ENCODE results near the gene DAB2. TPM values are rescaled to one million over a fixed set of nuclear protein-coding genes. Genes with fewer than 3 reads are reported as not detected.

DAB2 gene
- total RNA-seq, 1 experiment from 2014 or later: not detected

DNA sequence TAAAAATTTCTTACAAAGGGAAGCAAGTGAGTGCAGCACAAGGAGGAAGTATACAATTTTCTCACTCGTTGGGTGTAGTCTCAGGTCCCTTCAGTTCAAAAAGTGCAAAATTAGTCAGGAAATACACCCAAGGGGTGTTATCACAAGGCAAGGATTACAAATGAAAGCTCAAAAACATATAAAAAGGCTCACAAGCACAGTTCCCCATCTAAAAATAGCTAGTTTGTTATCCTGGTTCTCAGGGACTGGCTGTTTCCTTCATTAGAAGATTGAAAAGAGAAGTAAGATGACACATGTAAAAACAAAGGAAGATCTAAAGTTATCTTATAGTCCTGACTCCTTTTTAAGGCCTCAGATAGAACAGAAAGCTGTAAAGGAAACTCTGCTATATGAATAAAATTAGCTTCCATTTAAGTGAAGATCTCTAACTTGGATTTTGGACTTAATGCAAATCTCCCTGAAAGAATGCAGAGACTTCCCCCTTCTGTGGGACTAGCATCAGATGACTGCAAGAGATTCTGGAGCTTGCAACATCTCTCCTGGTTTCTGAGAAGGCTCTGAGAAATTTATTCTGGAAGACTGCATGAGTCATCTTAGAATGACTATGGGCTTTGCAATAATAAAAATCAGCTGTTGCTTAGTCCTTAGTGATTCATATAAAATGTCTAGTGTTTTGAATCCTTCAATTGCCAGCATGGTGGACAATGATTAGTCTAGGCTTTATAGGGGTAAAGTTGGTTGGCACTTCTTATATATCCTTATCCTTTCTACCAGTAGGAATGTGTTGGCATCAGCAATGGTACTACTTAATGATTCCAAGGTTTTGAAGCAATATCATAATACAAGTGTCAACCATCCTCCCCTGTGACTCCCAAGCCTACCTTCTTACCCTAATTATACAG, 25.4 kb downstream of the DAB2 start:
- H3K9ac ChIP-seq (ENCODE audit: low read length): no peak overlapping the region
- no peaks in the 10 kb centered on the region for H3K9me2 ChIP-seq (replicated peaks; ENCODE audit: insufficient read depth, low read length)
- no peaks in the 10 kb centered on the region for H3K27me3 ChIP-seq (ENCODE audit: low read length)
- H3K79me2 ChIP-seq (ENCODE audit: low read length): no peaks in the 10 kb centered on the region
- H3K4me3 ChIP-seq (ENCODE audit: low read length): no peak overlapping the region
- no peak for DNase-seq
- no peaks in the 10 kb centered on the region for H4K20me1 ChIP-seq (ENCODE audit: insufficient read depth, low read depth, low read length)
- no peak overlapping the region for H3K4me2 ChIP-seq (ENCODE audit: low read depth, low read length, poor library complexity, severe bottlenecking)
- H3K36me3 ChIP-seq (ENCODE audit: insufficient read depth, low read length): no peaks in the 10 kb centered on the region
- H3K9me3 ChIP-seq (ENCODE audit: low read length): no peaks in the 10 kb centered on the region
- no peaks in the 10 kb centered on the region for H3K4me1 ChIP-seq (ENCODE audit: low read length)
- no peak overlapping the region for H3K27ac ChIP-seq (ENCODE audit: low read length)
- H2AFZ ChIP-seq (ENCODE audit: low read length): no peak overlapping the region

DNA sequence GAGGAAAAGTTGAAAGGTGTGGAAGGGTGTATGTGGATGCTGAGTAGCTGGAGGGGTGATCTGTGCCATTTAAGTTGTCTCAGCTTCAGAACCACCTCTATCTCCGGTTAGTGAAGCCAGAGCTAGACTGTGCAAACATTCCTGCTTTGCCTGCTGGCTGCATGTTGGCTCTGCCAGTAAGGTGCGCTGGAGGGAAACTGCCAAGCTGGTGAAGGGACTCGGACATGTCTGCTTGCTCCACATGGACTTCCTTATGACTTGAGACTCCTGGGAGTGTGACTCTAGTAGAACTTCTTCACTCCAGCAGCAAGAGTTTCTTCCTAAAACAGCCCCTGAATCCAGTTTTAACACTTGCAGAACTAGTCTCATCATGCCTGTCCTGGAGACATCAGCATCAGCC, 27.9 kb downstream of the DAB2 start:
- Histone ChIP-seq H3K27me3 (ENCODE audit: low read length) (no peaks in the 10 kb centered on the region), H3K79me2 (ENCODE audit: low read length) (no peaks in the 10 kb centered on the region), H3K4me3 (ENCODE audit: low read length) (no peak overlapping the region), H2AFZ (ENCODE audit: low read length) (no peak overlapping the region), H3K36me3 (ENCODE audit: insufficient read depth, low read length) (no peaks in the 10 kb centered on the region), H3K9me3 (ENCODE audit: low read length) (no peaks in the 10 kb centered on the region), H3K27ac (ENCODE audit: low read length) (no peak overlapping the region), H3K4me1 (ENCODE audit: low read length) (no peaks in the 10 kb centered on the region), H3K9me2 (replicated peaks; ENCODE audit: insufficient read depth, low read length) (no peaks in the 10 kb centered on the region), H3K9ac (ENCODE audit: low read length) (no peak overlapping the region), H4K20me1 (ENCODE audit: insufficient read depth, low read depth, low read length) (no peaks in the 10 kb centered on the region), H3K4me2 (ENCODE audit: low read depth, low read length, poor library complexity, severe bottlenecking) (no peak overlapping the region)
- no peak for DNase-seq

DNA sequence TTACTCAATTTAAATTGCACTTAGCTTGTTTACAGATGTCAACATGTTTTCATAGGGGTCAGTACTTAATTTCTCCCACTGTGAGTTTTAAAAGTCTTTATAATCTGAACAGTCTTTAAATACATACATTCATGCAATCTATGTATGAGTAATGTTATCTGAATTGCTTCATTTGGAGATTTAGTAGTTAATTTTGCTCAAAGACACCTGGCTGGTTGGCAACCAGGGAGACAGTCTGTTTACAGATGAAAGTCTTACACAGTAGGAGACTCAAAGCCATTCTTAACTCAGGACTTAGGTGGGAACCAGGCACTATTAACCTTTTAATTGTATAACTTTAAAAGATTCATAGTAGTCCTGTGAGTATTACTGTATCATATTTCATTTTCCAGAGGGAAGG, 29.3 kb downstream of the DAB2 start:
- no peak overlapping the region for H3K4me2 ChIP-seq (ENCODE audit: low read depth, low read length, poor library complexity, severe bottlenecking)
- H3K9me2 ChIP-seq (replicated peaks; ENCODE audit: insufficient read depth, low read length): no peaks in the 10 kb centered on the region
- no peak overlapping the region for H3K27ac ChIP-seq (ENCODE audit: low read length)

DNA sequence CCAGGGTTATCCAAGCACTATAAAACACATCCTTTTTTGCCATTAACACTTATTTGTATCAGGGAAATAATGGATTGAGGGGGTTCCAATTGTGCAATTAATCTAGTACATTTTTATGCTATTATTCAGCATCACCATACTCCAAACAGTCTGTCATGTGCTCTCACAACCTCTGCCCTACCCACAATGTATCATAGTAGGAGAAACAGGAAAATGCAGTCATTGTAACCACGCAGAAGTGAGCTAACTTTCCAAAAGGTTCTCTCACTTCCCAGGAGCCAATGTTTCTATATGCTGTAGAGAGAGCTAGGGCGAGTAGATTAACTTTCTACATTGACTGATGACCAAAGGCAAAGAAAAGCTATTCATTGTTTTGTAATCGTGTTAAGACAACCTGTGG, 29.8 kb downstream of the DAB2 start:
- Histone ChIP-seq H3K79me2 (ENCODE audit: low read length) (no peaks in the 10 kb centered on the region), H2AFZ (ENCODE audit: low read length) (no peak overlapping the region), H3K9me3 (ENCODE audit: low read length) (no peaks in the 10 kb centered on the region), H4K20me1 (ENCODE audit: insufficient read depth, low read depth, low read length) (no peaks in the 10 kb centered on the region), H3K4me3 (ENCODE audit: low read length) (no peak overlapping the region), H3K9ac (ENCODE audit: low read length) (no peak overlapping the region), H3K27me3 (ENCODE audit: low read length) (no peaks in the 10 kb centered on the region), H3K9me2 (replicated peaks; ENCODE audit: insufficient read depth, low read length) (no peaks in the 10 kb centered on the region), H3K4me2 (ENCODE audit: low read depth, low read length, poor library complexity, severe bottlenecking) (no peak overlapping the region), H3K27ac (ENCODE audit: low read length) (no peak overlapping the region), H3K4me1 (ENCODE audit: low read length) (no peaks in the 10 kb centered on the region), H3K36me3 (ENCODE audit: insufficient read depth, low read length) (no peaks in the 10 kb centered on the region)
- DNase-seq: no peak

More for the DNA sequence above, 29.3 kb downstream of the DAB2 start:
- no peaks in the 10 kb centered on the region for H3K4me1 ChIP-seq (ENCODE audit: low read length)
- H4K20me1 ChIP-seq (ENCODE audit: insufficient read depth, low read depth, low read length): no peaks in the 10 kb centered on the region
- no peaks in the 10 kb centered on the region for H3K79me2 ChIP-seq (ENCODE audit: low read length)
- H3K9me3 ChIP-seq (ENCODE audit: low read length): no peaks in the 10 kb centered on the region
- H3K27me3 ChIP-seq (ENCODE audit: low read length): no peaks in the 10 kb centered on the region
- no peak overlapping the region for H3K9ac ChIP-seq (ENCODE audit: low read length)
- no peaks in the 10 kb centered on the region for H3K36me3 ChIP-seq (ENCODE audit: insufficient read depth, low read length)
- H3K4me3 ChIP-seq (ENCODE audit: low read length): no peak overlapping the region
- no peak for DNase-seq
- H2AFZ ChIP-seq (ENCODE audit: low read length): no peak overlapping the region

DNA sequence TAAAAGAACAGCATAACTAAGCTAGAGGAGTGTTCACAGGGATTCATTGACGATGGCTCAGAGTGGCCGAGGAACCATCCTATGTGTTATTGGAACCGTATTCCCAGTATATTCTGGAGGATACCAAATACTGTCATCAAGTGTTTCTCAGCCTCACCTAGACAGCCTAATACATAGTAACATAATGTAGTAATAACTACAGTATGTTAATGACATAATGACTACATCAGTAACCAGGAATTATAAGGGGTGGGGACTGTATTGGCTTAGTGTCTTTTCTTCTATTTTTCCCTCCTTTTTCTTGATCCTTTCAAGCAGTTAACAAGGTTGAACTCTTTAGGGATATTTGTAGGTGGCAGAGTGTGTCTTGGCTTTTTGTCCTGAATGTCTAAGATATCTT, 33.8 kb downstream of the DAB2 start:
- H3K36me3 ChIP-seq (ENCODE audit: insufficient read depth, low read length): no peaks in the 10 kb centered on the region
- no peak overlapping the region for H3K4me3 ChIP-seq (ENCODE audit: low read length)
- H3K4me1 ChIP-seq (ENCODE audit: low read length): no peaks in the 10 kb centered on the region
- no peak overlapping the region for H3K27ac ChIP-seq (ENCODE audit: low read length)
- H3K27me3 ChIP-seq (ENCODE audit: low read length): no peaks in the 10 kb centered on the region
- H3K9ac ChIP-seq (ENCODE audit: low read length): no peak overlapping the region
- H4K20me1 ChIP-seq (ENCODE audit: insufficient read depth, low read depth, low read length): no peaks in the 10 kb centered on the region
- no peaks in the 10 kb centered on the region for H3K9me3 ChIP-seq (ENCODE audit: low read length)
- DNase-seq: no peak
- H2AFZ ChIP-seq (ENCODE audit: low read length): no peak overlapping the region
- no peaks in the 10 kb centered on the region for H3K79me2 ChIP-seq (ENCODE audit: low read length)
- H3K9me2 ChIP-seq (replicated peaks; ENCODE audit: insufficient read depth, low read length): no peaks in the 10 kb centered on the region
- no peak overlapping the region for H3K4me2 ChIP-seq (ENCODE audit: low read depth, low read length, poor library complexity, severe bottlenecking)

DNA sequence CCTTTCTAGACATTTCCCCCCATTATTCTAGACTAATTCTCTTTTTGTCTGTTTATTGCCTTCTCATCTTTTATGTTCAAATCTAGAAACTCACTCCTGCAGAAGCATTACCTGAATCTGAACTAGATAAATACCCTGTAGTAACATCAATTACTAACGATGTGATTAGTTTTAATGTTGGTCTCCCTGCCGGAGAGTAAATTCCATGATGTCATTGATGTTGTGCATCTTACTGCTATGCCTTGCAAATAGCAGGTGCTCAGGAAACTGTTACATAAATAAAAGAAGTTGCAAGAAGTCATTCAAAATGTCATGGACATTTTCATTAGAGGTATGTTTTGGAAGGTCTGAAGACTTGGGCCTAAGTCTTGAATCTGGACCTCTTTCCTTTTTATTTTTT, 37.5 kb downstream of the DAB2 start:
- no peak overlapping the region for H2AFZ ChIP-seq (ENCODE audit: low read length)
- H3K4me3 ChIP-seq (ENCODE audit: low read length): no peak overlapping the region
- no peak overlapping the region for H3K27ac ChIP-seq (ENCODE audit: low read length)
- H3K79me2 ChIP-seq (ENCODE audit: low read length): no peaks in the 10 kb centered on the region
- no peak overlapping the region for H3K4me2 ChIP-seq (ENCODE audit: low read depth, low read length, poor library complexity, severe bottlenecking)
- H3K9me2 ChIP-seq (replicated peaks; ENCODE audit: insufficient read depth, low read length): no peaks in the 10 kb centered on the region
- H4K20me1 ChIP-seq (ENCODE audit: insufficient read depth, low read depth, low read length): no peaks in the 10 kb centered on the region
- H3K4me1 ChIP-seq (ENCODE audit: low read length): no peaks in the 10 kb centered on the region
- H3K27me3 ChIP-seq (ENCODE audit: low read length): no peaks in the 10 kb centered on the region
- H3K36me3 ChIP-seq (ENCODE audit: insufficient read depth, low read length): no peaks in the 10 kb centered on the region
- no peaks in the 10 kb centered on the region for H3K9me3 ChIP-seq (ENCODE audit: low read length)
- H3K9ac ChIP-seq (ENCODE audit: low read length): no peak overlapping the region
- no peak for DNase-seq

DNA sequence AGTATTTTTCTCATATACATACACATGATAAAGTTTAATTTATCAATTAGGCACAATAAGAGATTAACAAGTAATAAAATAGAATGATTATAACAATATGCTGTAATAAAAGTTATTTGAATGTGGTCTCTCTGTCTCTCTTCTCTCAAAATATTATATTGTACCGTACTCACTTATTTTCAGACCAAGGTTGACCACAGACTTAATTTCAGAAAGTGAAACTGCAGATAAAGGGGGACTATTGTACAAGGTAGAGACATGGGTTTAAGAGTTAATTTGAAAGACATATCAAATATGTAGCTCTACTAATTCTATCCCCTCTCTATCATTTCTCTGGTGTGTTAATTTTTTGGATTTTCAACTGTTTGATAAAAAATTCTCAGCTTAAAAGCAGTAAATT, 40.5 kb downstream of the DAB2 start:
- Histone ChIP-seq H4K20me1 (ENCODE audit: insufficient read depth, low read depth, low read length) (no peaks in the 10 kb centered on the region), H3K9me3 (ENCODE audit: low read length) (no peaks in the 10 kb centered on the region), H3K27ac (ENCODE audit: low read length) (no peak overlapping the region), H3K27me3 (ENCODE audit: low read length) (no peaks in the 10 kb centered on the region), H3K9me2 (replicated peaks; ENCODE audit: insufficient read depth, low read length) (no peaks in the 10 kb centered on the region), H3K79me2 (ENCODE audit: low read length) (no peaks in the 10 kb centered on the region), H3K9ac (ENCODE audit: low read length) (no peak overlapping the region), H3K4me2 (ENCODE audit: low read depth, low read length, poor library complexity, severe bottlenecking) (no peak overlapping the region), H3K4me3 (ENCODE audit: low read length) (no peak overlapping the region), H3K4me1 (ENCODE audit: low read length) (no peaks in the 10 kb centered on the region), H3K36me3 (ENCODE audit: insufficient read depth, low read length) (no peaks in the 10 kb centered on the region), H2AFZ (ENCODE audit: low read length) (no peak overlapping the region)
- DNase-seq: no peak

DNA sequence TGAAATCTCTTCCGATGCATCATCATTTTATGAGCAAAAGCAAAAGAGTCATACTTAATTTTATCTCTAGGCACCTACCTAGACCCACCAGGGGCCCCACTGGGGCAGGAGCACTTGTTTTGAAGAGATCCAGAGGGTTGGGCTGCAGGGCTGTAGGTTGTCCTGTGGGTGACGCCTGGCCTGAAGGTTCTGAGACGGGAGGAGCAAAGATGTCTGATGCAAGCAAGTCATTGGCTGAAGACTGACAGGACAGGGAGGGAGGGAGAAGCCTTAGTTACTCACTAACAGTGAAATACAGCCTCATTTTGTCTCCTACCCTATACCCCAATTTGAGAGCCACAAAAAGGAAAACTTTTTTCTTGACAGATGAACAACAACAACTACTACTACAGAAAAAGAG, 43.4 kb downstream of the DAB2 start:
- no peaks in the 10 kb centered on the region for H3K9me3 ChIP-seq (ENCODE audit: low read length)
- H4K20me1 ChIP-seq (ENCODE audit: insufficient read depth, low read depth, low read length): no peaks in the 10 kb centered on the region
- H3K27me3 ChIP-seq (ENCODE audit: low read length): no peaks in the 10 kb centered on the region
- H3K4me1 ChIP-seq (ENCODE audit: low read length): no peaks in the 10 kb centered on the region
- no peak overlapping the region for H3K27ac ChIP-seq (ENCODE audit: low read length)
- H3K36me3 ChIP-seq (ENCODE audit: insufficient read depth, low read length): no peaks in the 10 kb centered on the region
- no peak overlapping the region for H2AFZ ChIP-seq (ENCODE audit: low read length)
- H3K4me3 ChIP-seq (ENCODE audit: low read length): no peak overlapping the region
- no peak overlapping the region for H3K4me2 ChIP-seq (ENCODE audit: low read depth, low read length, poor library complexity, severe bottlenecking)
- no peak for DNase-seq
- H3K9ac ChIP-seq (ENCODE audit: low read length): no peak overlapping the region
- H3K79me2 ChIP-seq (ENCODE audit: low read length): no peaks in the 10 kb centered on the region
- no peaks in the 10 kb centered on the region for H3K9me2 ChIP-seq (replicated peaks; ENCODE audit: insufficient read depth, low read length)

All from Karpas-422 (cell line).